ENCODE results near the gene ALKBH7. TPM values are rescaled to one million over a fixed set of nuclear protein-coding genes. Genes with fewer than 3 reads are reported as not detected.

ALKBH7 gene
- polyA plus RNA-seq, 1 of the 3 experiments (the other 2 are of a cell fraction) = 46.0 TPM

GRCh38 chr19:6402058-6402457 is 29.5 kb downstream of the ALKBH7 start (continued):
- no peak for TF ChIP-seq USF2 (IDR thresholded peaks at IDR 0.05; ENCODE audit: borderline replicate concordance, low read depth, low read length)
- TF ChIP-seq FOXM1 (IDR thresholded peaks at IDR 0.05; ENCODE audit: low read depth) = no peak
- no peak for TF ChIP-seq TCF12 (IDR thresholded peaks at IDR 0.05)
- TF ChIP-seq FOXJ3 (CRISPR knock-in tag; IDR thresholded peaks at IDR 0.05) = no peak
- TF ChIP-seq, protein P1, sequence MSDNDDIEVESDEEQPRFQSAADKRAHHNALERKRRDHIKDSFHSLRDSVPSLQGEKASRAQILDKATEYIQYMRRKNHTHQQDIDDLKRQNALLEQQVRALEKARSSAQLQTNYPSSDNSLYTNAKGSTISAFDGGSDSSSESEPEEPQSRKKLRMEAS (IDR thresholded peaks at IDR 0.05; ENCODE audit: low read depth) = no peak
- no peak for TF ChIP-seq SIN3A (IDR thresholded peaks at IDR 0.05; ENCODE audit: borderline replicate concordance, low read depth, low read length)
- TF ChIP-seq MXI1 (IDR thresholded peaks at IDR 0.05; ENCODE audit: low read depth, low read length) = no peak

DNA sequence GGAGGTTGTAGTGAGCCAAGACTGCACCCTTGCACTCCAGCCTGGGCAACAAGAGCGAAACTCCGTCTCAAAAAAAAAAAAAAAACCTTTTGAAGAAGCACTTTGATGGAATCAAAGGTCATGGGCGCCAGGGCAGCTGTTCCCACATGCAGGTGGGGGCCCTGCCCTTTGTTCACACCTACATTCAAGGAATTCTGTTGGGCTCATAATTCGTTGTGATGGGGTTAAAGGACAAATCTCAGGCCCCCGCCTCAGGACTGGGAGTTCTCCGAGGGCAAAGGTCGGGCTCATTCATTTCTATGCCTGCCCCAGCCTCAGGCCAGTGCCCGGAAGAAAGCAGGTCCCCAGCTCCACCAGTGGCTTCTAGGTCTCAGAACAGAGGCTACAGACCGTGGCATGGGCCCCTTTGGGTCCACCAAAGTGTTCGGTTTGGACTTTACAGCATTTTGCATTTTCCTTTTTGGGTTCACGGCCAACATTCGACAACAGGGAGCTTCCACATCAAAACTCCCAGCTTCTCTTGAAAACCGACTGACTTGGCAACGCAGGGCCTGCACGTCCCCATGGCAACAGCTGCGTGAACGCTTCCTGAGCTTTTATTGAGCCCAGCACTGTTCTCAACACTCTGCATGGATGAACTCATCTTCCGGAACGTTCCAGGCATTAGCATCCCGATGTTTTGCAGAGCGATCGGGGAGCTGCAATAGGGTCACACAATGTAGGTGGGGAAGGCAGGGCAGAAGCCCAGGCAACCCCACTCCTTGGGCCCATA is 30.4 kb downstream of the ALKBH7 start:
- H3K4me2 ChIP-seq = no peak overlapping the region
- TF ChIP-seq TCF12 (IDR thresholded peaks at IDR 0.05) = no peak
- TF ChIP-seq NRF1 (IDR thresholded peaks at IDR 0.05; ENCODE audit: low read depth, low read length) = no peak
- TF ChIP-seq CHD2 (IDR thresholded peaks at IDR 0.05; ENCODE audit: low read length, partially characterized antibody) = no peak
- TF ChIP-seq RXRA (IDR thresholded peaks at IDR 0.05; ENCODE audit: borderline replicate concordance, low read depth) = no peak
- TF ChIP-seq YY1 (IDR thresholded peaks at IDR 0.05; ENCODE audit: low read depth) = no peak
- no peak for TF ChIP-seq POLR2AphosphoS5 (IDR thresholded peaks at IDR 0.05; ENCODE audit: low read depth, low read length)
- no peak for TF ChIP-seq NFIC (IDR thresholded peaks at IDR 0.05; ENCODE audit: borderline replicate concordance)
- TF ChIP-seq EP300 (IDR thresholded peaks at IDR 0.05; ENCODE audit: borderline replicate concordance in 1 of 2, low read depth in 1 of 2, low read length in 1 of 2) = no peak
- no peak for TF ChIP-seq FOXM1 (IDR thresholded peaks at IDR 0.05; ENCODE audit: low read depth)
- no peak for TF ChIP-seq TEAD4 (IDR thresholded peaks at IDR 0.05; ENCODE audit: borderline replicate concordance, insufficient read depth)
- TF ChIP-seq USF1 (IDR thresholded peaks at IDR 0.05; ENCODE audit: borderline replicate concordance, low read depth) = no peak
- no peak for TF ChIP-seq MEF2A (IDR thresholded peaks at IDR 0.05; ENCODE audit: borderline replicate concordance, low read depth)
- TF ChIP-seq, protein P1 (IDR thresholded peaks at IDR 0.05; ENCODE audit: low read depth) = no peak
- TF ChIP-seq FOXJ3 (CRISPR knock-in tag; IDR thresholded peaks at IDR 0.05) = no peak
- TF ChIP-seq RCOR1 (IDR thresholded peaks at IDR 0.05; ENCODE audit: low read length) = no peak
- TF ChIP-seq USF2 (IDR thresholded peaks at IDR 0.05; ENCODE audit: borderline replicate concordance, low read depth, low read length) = no peak
- TF ChIP-seq FOSL2 (IDR thresholded peaks at IDR 0.05; ENCODE audit: borderline replicate concordance, low read depth) = no peak
- no peak for TF ChIP-seq RAD21 (IDR thresholded peaks at IDR 0.05; ENCODE audit: low read length)
- no peaks in the 10 kb centered on the region for H3K36me3 ChIP-seq (replicated peaks in 1 of 2; ENCODE audit: control insufficient read depth in 1 of 2, insufficient read depth in 2 of 2, low read length in 1 of 2)
- H3F3A ChIP-seq (replicated peaks; ENCODE audit: insufficient read depth) = no peaks in the 10 kb centered on the region
- no peaks in the 10 kb centered on the region for H3K4me1 ChIP-seq (ENCODE audit: control insufficient read depth in 1 of 2, insufficient read depth in 2 of 2, low read depth in 1 of 2, low read length in 1 of 2)
- no peaks in the 10 kb centered on the region for H3K9me3 ChIP-seq
- H3K79me2 ChIP-seq (ENCODE audit: insufficient read depth) = no peaks in the 10 kb centered on the region
- WGBS (ENCODE audit: low lambda C conversion rate) = 79% methylated on average over 22 of the region's 22 CpGs
- H3K27me3 ChIP-seq (ENCODE audit: insufficient read depth) = no peaks in the 10 kb centered on the region
- no peak overlapping the region for H3K4me3 ChIP-seq (ENCODE audit: low read depth in 2 of 2, low read length in 1 of 2)
- POLR2A ChIA-PET = no interaction called here
- CTCF ChIA-PET = interaction anchor here (2.1 kb wide), 1 partner anchor 9 kb away, joined by 6 read pairs; no protein-coding TSS in a partner anchor
- H4K20me1 ChIP-seq (ENCODE audit: insufficient read depth) = no peaks in the 10 kb centered on the region
- H3K9me2 ChIP-seq = no peaks in the 10 kb centered on the region
- H2AFZ ChIP-seq (ENCODE audit: low read depth) = no peak overlapping the region
- no peak for DNase-seq
- no peak overlapping the region for H3K9ac ChIP-seq
- no peak overlapping the region for H3K27ac ChIP-seq (ENCODE audit: low read depth in 2 of 2, low read length in 1 of 2)
